IMR-90 (cell line): Measurements from ENCODE around the gene PAM. TPM values are rescaled to one million over a fixed set of nuclear protein-coding genes. Genes with fewer than 3 reads are reported as not detected.

Source experiments
- ATAC-seq: fragments of 200-7000 bp; cut with Tn5 transposase; 2 replicates; pipeline ENCODE4 v1.9.1; 2020; ENCODE audit warnings: low read depth, mild to moderate bottlenecking, moderate library complexity
- BruUV-seq: library from RNA; stranded (reverse); fragments of 400-500 nt; replicated peaks from 2 replicates; lab custom pipeline; 2021; lab: Mats Ljungman, UMichigan
- CTCF ChIA-PET: fragments of 300-600 bp; formaldehyde crosslinking; extraction: SDS; loops from one replicate; lab custom pipeline; 2021; ENCODE audit warnings: antibody characterized with exemption; lab: Yijun Ruan, JAX
- POLR2A ChIA-PET: fragments of 300-600 bp; sonication (Branson Sonifier 250); formaldehyde crosslinking; loops from one replicate; lab custom pipeline; 2022; ENCODE audit warnings: antibody characterized with exemption; ENCODE audit not compliant: unreplicated experiment; lab: Charles Lee
- DNase-seq: peaks from one replicate; pipeline ENCODE4 v3.0.0; 2013
- H2AFZ ChIP-seq: replicated peaks from 2 replicates; pipeline ENCODE3; 2013; ENCODE audit warnings: low read length, mild to moderate bottlenecking; ENCODE audit not compliant: poor library complexity
- H2AK5ac ChIP-seq: 2 replicates; pipeline ENCODE4 v1.6.1; 2013; ENCODE audit warnings: low read depth, low read length, inconsistent platforms
- H2AK9ac ChIP-seq: replicated peaks from 2 replicates; pipeline ENCODE3; 2013; ENCODE audit warnings: mild to moderate bottlenecking, low read depth, low read length, moderate library complexity; ENCODE audit not compliant: poor library complexity
- H2BK120ac ChIP-seq: 2 replicates; pipeline ENCODE4 v1.6.1; 2013; ENCODE audit warnings: low read depth, low read length, inconsistent platforms
- H2BK15ac ChIP-seq: 3 replicates; pipeline ENCODE4 v1.6.1; 2013; ENCODE audit warnings: low read depth, low read length, inconsistent platforms
- H2BK20ac ChIP-seq: 2 replicates; pipeline ENCODE4 v1.6.1; 2013; ENCODE audit warnings: low read depth, mild to moderate bottlenecking, inconsistent platforms, low read length, moderate library complexity
- H2BK5ac ChIP-seq: 2 replicates; pipeline ENCODE4 v1.6.1; 2013; ENCODE audit warnings: mild to moderate bottlenecking, low read depth, low read length, inconsistent platforms; ENCODE audit not compliant: poor library complexity, severe bottlenecking
- H3K14ac ChIP-seq: replicated peaks from 2 replicates; pipeline ENCODE4 v1.6.1; 2013; ENCODE audit warnings: low read depth, low read length, inconsistent platforms
- H3K18ac ChIP-seq: 2 replicates; pipeline ENCODE4 v1.6.1; 2013; ENCODE audit warnings: low read depth, low read length, control low read depth
- H3K23ac ChIP-seq: 2 replicates; pipeline ENCODE4 v1.6.1; 2013; ENCODE audit warnings: low read depth, low read length, inconsistent platforms
- H3K27ac ChIP-seq: 2 replicates; pipeline ENCODE4 v1.5.1; 2013; ENCODE audit warnings: mild to moderate bottlenecking, control low read depth, low read length; ENCODE audit not compliant: insufficient read depth
- H3K27me3 ChIP-seq: 2 replicates; pipeline ENCODE4 v1.6.1; 2013; ENCODE audit warnings: low read length; ENCODE audit not compliant: control insufficient read depth, insufficient read depth
- H3K36me3 ChIP-seq: 2 replicates; pipeline ENCODE4 v1.6.1; 2013; ENCODE audit warnings: low read length, mixed read lengths; ENCODE audit not compliant: control insufficient read depth, insufficient read depth
- H3K4ac ChIP-seq: 2 replicates; pipeline ENCODE4 v1.6.1; 2013; ENCODE audit warnings: low read depth, low read length, inconsistent platforms
- H3K4me1 ChIP-seq: 2 replicates; pipeline ENCODE4 v1.6.1; 2013; ENCODE audit warnings: low read length, mixed read lengths; ENCODE audit not compliant: control insufficient read depth, insufficient read depth
- H3K4me2 ChIP-seq: 2 replicates; pipeline ENCODE4 v1.6.1; 2013; ENCODE audit warnings: low read depth, mild to moderate bottlenecking, control low read depth, low read length, moderate library complexity
- H3K4me3 ChIP-seq: 2 replicates; pipeline ENCODE4 v1.5.1; 2013; ENCODE audit warnings: low read depth, mild to moderate bottlenecking, control low read depth, low read length, moderate library complexity; ENCODE audit not compliant: insufficient read depth
- H3K56ac ChIP-seq: 2 replicates; pipeline ENCODE4 v1.6.1; 2013; ENCODE audit warnings: low read length, inconsistent platforms; ENCODE audit not compliant: insufficient read depth; ENCODE audit errors: extremely low read depth
- H3K79me1 ChIP-seq, 2 experiments: 2 replicates each; pipeline ENCODE4 v1.6.1; 2013; ENCODE audit warnings: low read length in 2 of 2, inconsistent platforms in 1 of 2, low read depth in 1 of 2
- H3K9ac ChIP-seq: 2 replicates; pipeline ENCODE4 v1.6.1; 2013; ENCODE audit warnings: low read depth, low read length, control low read depth
- H3K9me1 ChIP-seq: 2 replicates; pipeline ENCODE4 v1.6.1; 2013; ENCODE audit warnings: low read length, inconsistent platforms; ENCODE audit not compliant: insufficient read depth
- H3K9me3 ChIP-seq: 2 replicates; pipeline ENCODE4 v1.6.1; 2013; ENCODE audit warnings: low read length; ENCODE audit not compliant: control insufficient read depth, insufficient read depth
- H4K20me1 ChIP-seq: 2 replicates; pipeline ENCODE4 v1.6.1; 2013; ENCODE audit warnings: low read length, inconsistent platforms; ENCODE audit not compliant: insufficient read depth
- H4K5ac ChIP-seq: 2 replicates; pipeline ENCODE4 v1.6.1; 2013; ENCODE audit warnings: mild to moderate bottlenecking, low read depth, low read length, control low read depth
- H4K8ac ChIP-seq, 2 experiments: 2 replicates each; pipeline ENCODE4 v1.6.1; 2013; ENCODE audit warnings: low read depth in 2 of 2, low read length in 2 of 2, control low read depth in 1 of 2, inconsistent platforms in 1 of 2
- H4K91ac ChIP-seq: 2 replicates; pipeline ENCODE4 v1.6.1; 2013; ENCODE audit warnings: low read depth, low read length, inconsistent platforms; ENCODE audit not compliant: insufficient read depth
- BHLHE40 ChIP-seq: fragments of 150-350 bp; IDR thresholded peaks from 2 replicates; pipeline ENCODE4 v1.6.1; 2016; ENCODE audit warnings: mild to moderate bottlenecking, low read depth, low read length
- CEBPB ChIP-seq: IDR thresholded peaks from 2 replicates; pipeline ENCODE4 v1.6.1; 2012; ENCODE audit warnings: low read depth, low read length, improper control_type of control experiment
- CHD1 ChIP-seq: IDR thresholded peaks from 2 replicates; pipeline ENCODE4 v1.6.1; 2012; ENCODE audit warnings: low read depth, low read length, improper control_type of control experiment
- FOS ChIP-seq: fragments of 150-350 bp; IDR thresholded peaks from 2 replicates; pipeline ENCODE4 v1.6.1; 2016; ENCODE audit warnings: low read depth, low read length
- MAFK ChIP-seq: IDR thresholded peaks from 2 replicates; pipeline ENCODE4 v1.6.1; 2012; ENCODE audit warnings: low read depth, low read length, improper control_type of control experiment
- MAZ ChIP-seq: IDR thresholded peaks from 2 replicates; pipeline ENCODE4 v1.6.1; 2012; ENCODE audit warnings: low read depth, mild to moderate bottlenecking, low read length, improper control_type of control experiment, moderate library complexity, borderline replicate concordance
- MXI1 ChIP-seq: IDR thresholded peaks from 2 replicates; pipeline ENCODE4 v1.6.1; 2012; ENCODE audit warnings: low read depth, mild to moderate bottlenecking, low read length, moderate library complexity, borderline replicate concordance
- NFE2L2 ChIP-seq: fragments of 150-350 bp; IDR thresholded peaks from 2 replicates; pipeline ENCODE4 v1.6.1; 2016; ENCODE audit warnings: low read depth, mild to moderate bottlenecking, low read length
- POLR2A ChIP-seq: IDR thresholded peaks from 2 replicates; pipeline ENCODE4 v1.6.1; 2012; ENCODE audit warnings: mild to moderate bottlenecking, low read depth, low read length
- RAD21 ChIP-seq: IDR thresholded peaks from 2 replicates; pipeline ENCODE4 v1.6.1; 2012; ENCODE audit warnings: low read length, improper control_type of control experiment
- RCOR1 ChIP-seq: IDR thresholded peaks from 2 replicates; pipeline ENCODE4 v1.6.1; 2012; ENCODE audit warnings: mild to moderate bottlenecking, low read length, improper control_type of control experiment; ENCODE audit not compliant: insufficient replicate concordance
- RFX5 ChIP-seq: IDR thresholded peaks from 2 replicates; pipeline ENCODE4 v1.8.0; 2012; ENCODE audit warnings: low read depth, mild to moderate bottlenecking, low read length, moderate library complexity
- SMC3 ChIP-seq: fragments of 150-350 bp; IDR thresholded peaks from 2 replicates; pipeline ENCODE4 v1.6.1; 2016; ENCODE audit warnings: low read depth, mild to moderate bottlenecking, antibody characterized with exemption, low read length, moderate library complexity
- WGBS, 2 experiments: methylation state at CpG; one replicate each; pipeline versions ENCODE4 v1.1.5 to v1.1.7; 2013; ENCODE audit warnings: missing lambda C conversion rate in 2 of 2; ENCODE audit not compliant: insufficient read length in 1 of 2; ENCODE audit errors: extremely low coverage in 2 of 2; 5-methylcytosine and 5-hydroxymethylcytosine counted together
- dilution Hi-C: fragments of 300-500 bp; cut with HindIII; formaldehyde crosslinking; loops from one replicate; pipeline ENCODE4 v1.14.3; 2018; ENCODE audit warnings: low sequenced_read_pairs; ENCODE audit not compliant: unreplicated experiment
- in situ Hi-C: fragments of 300-500 bp; cut with MboI; formaldehyde crosslinking; loops from 3 replicates; pipeline ENCODE4 v1.14.3; 2019; ENCODE audit warnings: low sequenced_read_pairs, inconsistent platforms, mixed read lengths
- intact Hi-C: fragments of 100-400 bp; cut with micrococcal nuclease; formaldehyde crosslinking; loops from 2 replicates; pipeline ENCODE4 v1.10.0; 2022
- polyA plus RNA-seq, 3 experiments: library from polyadenylated mRNA; depleted of rRNA; stranded (reverse); fragments of >200 nt; gene quantifications; 2 replicates each; pipeline ENCODE4 v1.2.3, GENCODE V29; 2012; ENCODE audit warnings: low replicate concordance in 1 of 3
- total RNA-seq: library from RNA; depleted of rRNA; stranded (reverse); fragments of >200 nt; gene quantifications from 2 replicates; pipeline ENCODE4 v1.2.3, GENCODE V29; 2012
- TF ChIP-seq, protein P1 (sequence below): conservative IDR thresholded peaks from 2 replicates; pipeline ENCODE4 v1.5.1; 2012; ENCODE audit warnings: mild to moderate bottlenecking, low read depth, low read length, improper control_type of control experiment
- TF ChIP-seq, protein P2 (sequence below): fragments of 150-350 bp; IDR thresholded peaks from 2 replicates; pipeline ENCODE4 v1.6.1; 2017; ENCODE audit warnings: mild to moderate bottlenecking, antibody characterized with exemption, low read length, low read depth

The PAM gene
- total and polyA plus RNA-seq, 2 of the 4 experiments (the other 2 are of a cell fraction) = 115 to 179 TPM

- Histone ChIP-seq H2BK20ac (no peak overlapping the region), H3K9ac (no peak overlapping the region), H4K8ac (no peak overlapping the region), H3K18ac (no peak overlapping the region), H3K79me1 (peaks cover 14 to 32% of the 10 kb centered on the region in 2 experiments), H2BK5ac (no peak overlapping the region), H4K5ac (no peak overlapping the region), H3K4me1 (no peaks in the 10 kb centered on the region; the same call in 1 of the 2 replicates), H3K9me3 (no peaks in the 10 kb centered on the region), H3K23ac (no peak overlapping the region), H3K36me3 (peaks cover 2% of the 10 kb centered on the region; the same call in 1 of the 2 replicates), H3K4me2 (no peak overlapping the region), H2AFZ (no peak overlapping the region), H3K4me3 (no peak overlapping the region), H3K27ac (no peak overlapping the region), H2AK9ac (no peak overlapping the region), H3K56ac (no peak overlapping the region), H4K91ac (no peak overlapping the region), H3K9me1 (no peaks in the 10 kb centered on the region), H4K20me1 (peaks cover 12% of the 10 kb centered on the region), H3K14ac (no peak overlapping the region), H3K27me3 (no peaks in the 10 kb centered on the region), H3K4ac (no peak overlapping the region), H2BK15ac (no peak overlapping the region), H2AK5ac (no peak overlapping the region), H2BK120ac (no peak overlapping the region)
- WGBS, 2 experiments = no CpG with 5 or more reads among the region's 3 CpGs
- ChIA-PET CTCF (interaction anchor here (0.7 to 0.8 kb wide), 2 partner anchors 13 to 189 kb away, joined by 3 to 4 read pairs; no protein-coding TSS in a partner anchor), POLR2A (interaction anchor here (0.7 kb wide), 1 partner anchor 17 kb away, joined by 3 read pairs; no protein-coding TSS in a partner anchor)
- intact Hi-C loops (loop anchor here (5.0 kb wide), 1 partner anchor 100 kb away; no protein-coding TSS in a partner anchor), in situ Hi-C loops (no loop called here), dilution Hi-C loops (no loop called here)
- ATAC-seq (no peak), DNase-seq (no peak)
- BruUV-seq = no TSS peak
- TF ChIP-seq SMC3 (no peak), BHLHE40 (no peak), POLR2A (no peak), RAD21 (no peak), CEBPB (no peak), RCOR1 (no peak), CHD1 (no peak), NFE2L2 (no peak), MAZ (no peak), FOS (no peak), MAFK (no peak), RFX5 (no peak), MXI1 (no peak)
- TF ChIP-seq, protein P1, sequence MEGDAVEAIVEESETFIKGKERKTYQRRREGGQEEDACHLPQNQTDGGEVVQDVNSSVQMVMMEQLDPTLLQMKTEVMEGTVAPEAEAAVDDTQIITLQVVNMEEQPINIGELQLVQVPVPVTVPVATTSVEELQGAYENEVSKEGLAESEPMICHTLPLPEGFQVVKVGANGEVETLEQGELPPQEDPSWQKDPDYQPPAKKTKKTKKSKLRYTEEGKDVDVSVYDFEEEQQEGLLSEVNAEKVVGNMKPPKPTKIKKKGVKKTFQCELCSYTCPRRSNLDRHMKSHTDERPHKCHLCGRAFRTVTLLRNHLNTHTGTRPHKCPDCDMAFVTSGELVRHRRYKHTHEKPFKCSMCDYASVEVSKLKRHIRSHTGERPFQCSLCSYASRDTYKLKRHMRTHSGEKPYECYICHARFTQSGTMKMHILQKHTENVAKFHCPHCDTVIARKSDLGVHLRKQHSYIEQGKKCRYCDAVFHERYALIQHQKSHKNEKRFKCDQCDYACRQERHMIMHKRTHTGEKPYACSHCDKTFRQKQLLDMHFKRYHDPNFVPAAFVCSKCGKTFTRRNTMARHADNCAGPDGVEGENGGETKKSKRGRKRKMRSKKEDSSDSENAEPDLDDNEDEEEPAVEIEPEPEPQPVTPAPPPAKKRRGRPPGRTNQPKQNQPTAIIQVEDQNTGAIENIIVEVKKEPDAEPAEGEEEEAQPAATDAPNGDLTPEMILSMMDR = no peak
- TF ChIP-seq, protein P2, sequence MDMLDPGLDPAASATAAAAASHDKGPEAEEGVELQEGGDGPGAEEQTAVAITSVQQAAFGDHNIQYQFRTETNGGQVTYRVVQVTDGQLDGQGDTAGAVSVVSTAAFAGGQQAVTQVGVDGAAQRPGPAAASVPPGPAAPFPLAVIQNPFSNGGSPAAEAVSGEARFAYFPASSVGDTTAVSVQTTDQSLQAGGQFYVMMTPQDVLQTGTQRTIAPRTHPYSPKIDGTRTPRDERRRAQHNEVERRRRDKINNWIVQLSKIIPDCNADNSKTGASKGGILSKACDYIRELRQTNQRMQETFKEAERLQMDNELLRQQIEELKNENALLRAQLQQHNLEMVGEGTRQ = no peak
Measured at GRCh38 chr5:102782217-102782872, 27.2 kb downstream of the PAM start.
